ENCODE results near the gene POLR3H. TPM values are rescaled to one million over a fixed set of nuclear protein-coding genes. Genes with fewer than 3 reads are reported as not detected.
A peak's percentile ranks its signal among the peaks of the same experiment; 100 is the strongest.

Gene POLR3H
- total RNA-seq, 4 donors from 2014 or later = 5.6 to 8.4 (median 7.0) TPM

DNA sequence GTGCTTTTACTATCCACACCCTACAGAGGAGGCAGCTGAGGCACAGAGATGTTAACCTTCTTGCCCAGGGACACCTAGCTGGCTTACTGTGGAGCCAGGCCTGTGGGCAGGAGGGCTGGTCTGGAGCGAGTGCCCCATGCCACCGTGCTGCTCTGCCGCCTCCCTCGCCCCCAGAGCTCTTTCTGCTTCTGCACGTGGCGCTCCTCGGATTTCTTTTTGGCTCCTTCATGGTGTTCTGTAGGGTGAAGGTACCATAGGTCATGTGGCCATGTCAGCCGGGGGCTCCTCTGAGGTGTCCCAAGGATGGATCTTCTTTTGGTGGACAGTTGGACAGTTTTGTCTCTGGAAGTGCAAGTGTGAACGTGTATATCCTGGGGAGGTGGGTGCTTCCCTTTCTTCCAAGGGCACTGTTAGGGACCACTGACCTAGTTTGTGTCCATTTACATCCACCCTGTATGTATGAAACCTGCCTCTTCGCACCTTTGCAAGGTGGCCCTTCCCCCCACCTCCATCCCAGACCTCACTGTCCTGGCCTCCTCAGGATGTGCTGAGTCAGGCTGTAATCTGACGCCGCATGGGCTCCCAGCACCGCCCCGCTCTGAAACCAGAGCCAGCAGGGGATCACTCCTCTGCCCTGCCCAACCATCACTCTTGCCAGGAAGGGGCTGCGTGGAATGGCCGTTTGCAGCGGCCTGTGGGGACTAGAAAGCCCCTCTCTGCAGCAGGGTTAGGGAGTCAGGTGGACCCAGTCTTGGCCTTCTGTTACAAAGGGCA lies 31.7 kb downstream of the POLR3H start:
- TF ChIP-seq EP300 (IDR thresholded peaks at IDR 0.05; ENCODE audit: low read depth) = no peak
- TF ChIP-seq POLR2AphosphoS5 (IDR thresholded peaks at IDR 0.05) = no peak
- no peak for TF ChIP-seq POLR2A (IDR thresholded peaks at IDR 0.05)
- TF ChIP-seq, protein P1, sequence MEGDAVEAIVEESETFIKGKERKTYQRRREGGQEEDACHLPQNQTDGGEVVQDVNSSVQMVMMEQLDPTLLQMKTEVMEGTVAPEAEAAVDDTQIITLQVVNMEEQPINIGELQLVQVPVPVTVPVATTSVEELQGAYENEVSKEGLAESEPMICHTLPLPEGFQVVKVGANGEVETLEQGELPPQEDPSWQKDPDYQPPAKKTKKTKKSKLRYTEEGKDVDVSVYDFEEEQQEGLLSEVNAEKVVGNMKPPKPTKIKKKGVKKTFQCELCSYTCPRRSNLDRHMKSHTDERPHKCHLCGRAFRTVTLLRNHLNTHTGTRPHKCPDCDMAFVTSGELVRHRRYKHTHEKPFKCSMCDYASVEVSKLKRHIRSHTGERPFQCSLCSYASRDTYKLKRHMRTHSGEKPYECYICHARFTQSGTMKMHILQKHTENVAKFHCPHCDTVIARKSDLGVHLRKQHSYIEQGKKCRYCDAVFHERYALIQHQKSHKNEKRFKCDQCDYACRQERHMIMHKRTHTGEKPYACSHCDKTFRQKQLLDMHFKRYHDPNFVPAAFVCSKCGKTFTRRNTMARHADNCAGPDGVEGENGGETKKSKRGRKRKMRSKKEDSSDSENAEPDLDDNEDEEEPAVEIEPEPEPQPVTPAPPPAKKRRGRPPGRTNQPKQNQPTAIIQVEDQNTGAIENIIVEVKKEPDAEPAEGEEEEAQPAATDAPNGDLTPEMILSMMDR (IDR thresholded peaks at IDR 0.05) = no peak
- in situ Hi-C loops (cut with MboI; ENCODE audit: low pct_ligation_motif_present in 1 of 4, low pct_unique_long_range_greater_than_20kb in 1 of 4, low sequenced_read_pairs in 3 of 4) = loop anchor here in 1 of 4 donors (10.0 kb wide), 1 partner anchor 108 kb away; no protein-coding TSS in a partner anchor
- H3K9me3 ChIP-seq = no peaks in the 10 kb centered on the region
- 94% methylated on average over 16 of the region's 17 CpGs; no CpG with 5 or more reads in 1 of the 2 donors for WGBS, 2 donors (ENCODE audit: low coverage in 1 of 2)
- no peak overlapping the region for H3K4me3 ChIP-seq
- intact Hi-C loops (cut with DNase I; ENCODE audit: low total_unique reads) = no loop called here
- peak overlapping the region in 2 of 4 donors; percentile 2 to 19 for H3K27ac ChIP-seq
- no peaks in the 10 kb centered on the region for H3K27me3 ChIP-seq
- no peak for DNase-seq
- peaks cover 0 to 17% (median 2%) of the 10 kb centered on the region in 4 donors for H3K4me1 ChIP-seq
- H3K36me3 ChIP-seq = peaks cover 0 to 43% (median 21%) of the 10 kb centered on the region in 4 donors

DNA sequence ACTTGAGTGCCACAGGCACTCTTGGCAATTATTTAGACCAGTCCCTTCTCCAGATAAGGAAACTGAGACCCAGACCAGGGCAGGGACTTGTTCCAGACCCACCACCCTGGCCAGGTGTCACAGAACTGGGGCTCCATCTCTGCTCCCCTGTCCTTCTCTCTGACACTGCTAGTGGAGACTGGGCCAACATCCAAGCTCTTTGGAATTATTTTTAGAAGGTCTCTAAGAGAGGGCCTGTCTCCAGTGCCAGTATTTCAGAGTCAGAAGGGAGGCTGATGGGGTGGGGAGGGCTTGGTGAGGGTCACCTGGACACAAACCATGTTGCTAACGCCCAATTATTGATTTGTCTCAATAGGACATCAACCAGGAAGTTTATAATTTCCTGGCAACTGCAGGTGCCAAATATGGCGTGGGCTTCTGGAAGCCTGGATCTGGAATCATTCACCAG lies 32.7 kb downstream of the POLR3H start:
- no peak for DNase-seq
- Histone ChIP-seq H3K9me3 (no peaks in the 10 kb centered on the region), H3K4me1 (peaks cover 0 to 13% (median 2%) of the 10 kb centered on the region in 4 donors), H3K27ac (peak overlapping the region in 3 of 4 donors; percentile 2 to 13 (median 6)), H3K27me3 (no peaks in the 10 kb centered on the region), H3K4me3 (no peak overlapping the region), H3K36me3 (peaks cover 0 to 44% (median 21%) of the 10 kb centered on the region in 4 donors)
- in situ Hi-C loops (cut with MboI; ENCODE audit: low pct_ligation_motif_present in 1 of 4, low pct_unique_long_range_greater_than_20kb in 1 of 4, low sequenced_read_pairs in 3 of 4) = loop anchor here in 1 of 4 donors (10.0 kb wide), 1 partner anchor 107 kb away; no protein-coding TSS in a partner anchor
- TF ChIP-seq EP300 (IDR thresholded peaks at IDR 0.05; ENCODE audit: low read depth) = no peak
- TF ChIP-seq, protein P1 (IDR thresholded peaks at IDR 0.05) = no peak
- no peak for TF ChIP-seq POLR2AphosphoS5 (IDR thresholded peaks at IDR 0.05)
- TF ChIP-seq POLR2A (IDR thresholded peaks at IDR 0.05) = no peak
- intact Hi-C loops (cut with DNase I; ENCODE audit: low total_unique reads) = no loop called here
- WGBS, 2 donors (ENCODE audit: low coverage in 1 of 2) = 68% methylated on average over 2 of the region's 2 CpGs; no CpG with 5 or more reads in 1 of the 2 donors

DNA sequence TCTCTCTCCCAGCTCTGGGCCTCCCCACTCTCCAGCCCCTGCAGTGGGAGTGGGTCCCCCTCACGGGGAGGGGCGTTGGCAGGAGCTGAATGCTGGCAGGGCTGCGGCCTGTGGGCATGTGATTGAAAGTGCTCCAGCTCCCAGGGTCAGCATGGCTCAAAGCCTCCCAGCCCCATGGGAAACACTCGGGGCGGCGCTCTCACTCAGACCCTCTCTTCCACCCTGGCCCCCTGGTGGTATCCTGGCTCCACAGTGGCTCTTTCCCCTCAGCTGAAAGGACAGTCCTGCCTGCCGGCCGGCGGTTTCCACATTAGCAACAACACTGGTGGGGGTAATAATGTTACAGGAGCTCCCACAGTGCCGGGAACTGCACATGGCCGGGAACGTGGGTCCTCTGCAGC lies 35.5 kb downstream of the POLR3H start:
- H3K9me3 ChIP-seq = no peaks in the 10 kb centered on the region
- peaks cover 0 to 34% (median 17%) of the 10 kb centered on the region in 4 donors for H3K36me3 ChIP-seq
- intact Hi-C loops (cut with DNase I; ENCODE audit: low total_unique reads) (no loop called here), in situ Hi-C loops (cut with MboI; ENCODE audit: low pct_ligation_motif_present in 1 of 4, low pct_unique_long_range_greater_than_20kb in 1 of 4, low sequenced_read_pairs in 3 of 4) (no loop called here)
- H3K4me3 ChIP-seq = no peak overlapping the region
- no peaks in the 10 kb centered on the region for H3K27me3 ChIP-seq
- WGBS, 2 donors (ENCODE audit: low coverage in 1 of 2) = 79% methylated on average over 9 of the region's 12 CpGs; no CpG with 5 or more reads in 1 of the 2 donors
- no peak overlapping the region for H3K27ac ChIP-seq
- H3K4me1 ChIP-seq = peaks cover 0 to 13% (median 2%) of the 10 kb centered on the region in 4 donors
- TF ChIP-seq POLR2AphosphoS5 (IDR thresholded peaks at IDR 0.05) (no peak), EP300 (IDR thresholded peaks at IDR 0.05; ENCODE audit: low read depth) (no peak), POLR2A (IDR thresholded peaks at IDR 0.05) (no peak)
- TF ChIP-seq, protein P1 (IDR thresholded peaks at IDR 0.05) = no peak
- DNase-seq = no peak

DNA sequence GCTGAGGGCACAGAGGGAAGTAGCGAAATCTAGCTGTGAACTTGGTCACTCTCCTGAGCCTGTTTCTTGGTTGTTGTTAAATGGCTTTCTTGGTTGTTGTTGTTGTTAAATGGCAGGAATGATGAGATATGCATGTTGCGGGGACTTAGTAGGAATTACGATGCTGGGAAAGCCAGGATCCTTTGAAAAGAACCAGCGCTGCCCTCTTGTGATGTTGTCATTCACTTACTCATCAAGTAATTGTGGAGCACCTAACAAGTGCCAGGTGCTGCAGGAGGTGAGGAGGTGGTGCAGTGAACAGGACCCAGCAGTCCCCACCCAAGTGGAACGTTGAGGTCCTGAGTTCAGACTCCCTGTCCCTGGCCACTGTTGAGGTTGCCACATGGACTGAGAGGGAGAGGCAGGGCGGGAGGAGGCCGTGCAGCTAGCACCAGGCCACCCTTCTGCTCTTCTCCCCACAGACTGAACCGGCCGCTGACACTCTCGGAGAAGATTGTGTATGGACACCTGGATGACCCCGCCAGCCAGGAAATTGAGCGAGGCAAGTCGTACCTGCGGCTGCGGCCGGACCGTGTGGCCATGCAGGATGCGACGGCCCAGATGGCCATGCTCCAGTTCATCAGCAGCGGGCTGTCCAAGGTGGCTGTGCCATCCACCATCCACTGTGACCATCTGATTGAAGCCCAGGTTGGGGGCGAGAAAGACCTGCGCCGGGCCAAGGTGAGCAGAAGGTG lies 36.8 kb downstream of the POLR3H start:
- 81 to 94% methylated on average over 3 to 21 of the region's 23 CpGs for WGBS, 2 donors (ENCODE audit: low coverage in 1 of 2)
- H3K27me3 ChIP-seq = no peaks in the 10 kb centered on the region
- no peak overlapping the region for H3K4me3 ChIP-seq
- H3K9me3 ChIP-seq = no peaks in the 10 kb centered on the region
- peaks cover 0 to 7% (median 2%) of the 10 kb centered on the region in 4 donors for H3K4me1 ChIP-seq
- intact Hi-C loops (cut with DNase I; ENCODE audit: low total_unique reads) (no loop called here), in situ Hi-C loops (cut with MboI; ENCODE audit: low pct_ligation_motif_present in 1 of 4, low pct_unique_long_range_greater_than_20kb in 1 of 4, low sequenced_read_pairs in 3 of 4) (no loop called here)
- DNase-seq = no peak
- peaks cover 0 to 47% (median 18%) of the 10 kb centered on the region in 4 donors for H3K36me3 ChIP-seq
- TF ChIP-seq EP300 (IDR thresholded peaks at IDR 0.05; ENCODE audit: low read depth) (no peak), POLR2A (IDR thresholded peaks at IDR 0.05) (no peak), POLR2AphosphoS5 (IDR thresholded peaks at IDR 0.05) (no peak)
- TF ChIP-seq, protein P1 (IDR thresholded peaks at IDR 0.05) = no peak
- H3K27ac ChIP-seq = no peak overlapping the region
